Ramos (cell line): ENCODE measurements around the gene SCIN.
"Not testable (repeated sequence)": the region's sequence is repeated elsewhere in the genome, so short reads cannot be mapped to it uniquely, and the experiment has no call there.

Experiments
- in situ Hi-C: fragments of 300-500 bp; cut with MboI; formaldehyde crosslinking; loops from one replicate; pipeline ENCODE4 v1.14.3; 2022; ENCODE audit warnings: low sequenced_read_pairs; ENCODE audit not compliant: unreplicated experiment

SCIN gene

GRCh38 chr7:12684733-12685132, 114.2 kb downstream of the SCIN start:
- in situ Hi-C loops, result no loop called here

- in situ Hi-C loops, result no loop called here
Measured at GRCh38 chr7:12685550-12685949, 115.0 kb downstream of the SCIN start.

GRCh38 chr7:12686234-12686890, 115.8 kb downstream of the SCIN start:
- in situ Hi-C loops, result no loop called here

- in situ Hi-C loops, result no loop called here
Measured at GRCh38 chr7:12686891-12687717, 116.6 kb downstream of the SCIN start, which contains the start of gene ARL4A. Gene ARL4A (plus strand): TSS chr7:12687633. CDS start chr7:12688255, 622 bp downstream.

GRCh38 chr7:12687718-12688171, 117.2 kb downstream of the SCIN start:
- in situ Hi-C loops, result no loop called here

GRCh38 chr7:12688485-12689170, 118.1 kb downstream of the SCIN start:
- in situ Hi-C loops, result not testable (repeated sequence)

GRCh38 chr7:12689451-12689850, 118.9 kb downstream of the SCIN start:
- in situ Hi-C loops, result no loop called here

GRCh38 chr7:12690041-12690878, 119.7 kb downstream of the SCIN start:
- in situ Hi-C loops, result no loop called here

GRCh38 chr7:12691388-12691787, 120.9 kb downstream of the SCIN start:
- in situ Hi-C loops, result not testable (repeated sequence)

- in situ Hi-C loops, result no loop called here
Measured at GRCh38 chr7:12692035-12692434, 121.5 kb downstream of the SCIN start.

GRCh38 chr7:12692479-12693259, 122.1 kb downstream of the SCIN start:
- in situ Hi-C loops, result no loop called here

- in situ Hi-C loops, result no loop called here
Measured at GRCh38 chr7:12694817-12695216, 124.3 kb downstream of the SCIN start.

- in situ Hi-C loops, result no loop called here
Measured at GRCh38 chr7:12695965-12696364, 125.4 kb downstream of the SCIN start.

GRCh38 chr7:12699299-12699698, 128.8 kb downstream of the SCIN start:
- in situ Hi-C loops, result no loop called here

- in situ Hi-C loops, result no loop called here
Measured at GRCh38 chr7:12701433-12701832, 130.9 kb downstream of the SCIN start.

- in situ Hi-C loops, result no loop called here
Measured at GRCh38 chr7:12703881-12704280, 133.4 kb downstream of the SCIN start.

GRCh38 chr7:12705878-12706277, 135.4 kb downstream of the SCIN start:
- in situ Hi-C loops, result no loop called here

- in situ Hi-C loops, result no loop called here
Measured at GRCh38 chr7:12706900-12707536, 136.5 kb downstream of the SCIN start.

GRCh38 chr7:12708314-12708713, 137.8 kb downstream of the SCIN start:
- in situ Hi-C loops, result no loop called here
